Measurements from ENCODE around the gene CAPG.
A peak's percentile ranks its signal among the peaks of the same experiment; 100 is the strongest.
"Not testable (repeated sequence)": the region's sequence is repeated elsewhere in the genome, so short reads cannot be mapped to it uniquely, and the experiment has no call there.

CAPG gene

GRCh38 chr2:85447222-85447585 lies 37.0 kb upstream of the CAPG start:
- no peaks in the 10 kb centered on the region for H3K36me3 ChIP-seq (ENCODE audit: insufficient read depth, low read length)
- no peaks in the 10 kb centered on the region for H3K9me3 ChIP-seq (ENCODE audit: low read length)
- no peak overlapping the region for H3K9ac ChIP-seq (ENCODE audit: low read length)
- no peak overlapping the region for H3K4me3 ChIP-seq (ENCODE audit: low read depth in 1 of 2, low read length in 2 of 2)
- H3K27ac ChIP-seq (ENCODE audit: low read depth, low read length), result no peak overlapping the region
- peaks cover 16% of the 10 kb centered on the region for H3K4me1 ChIP-seq (ENCODE audit: insufficient read depth, low read length)
- H3K27me3 ChIP-seq (ENCODE audit: control insufficient read depth in 1 of 2, insufficient read depth in 2 of 2, low read length in 2 of 2), result no peaks in the 10 kb centered on the region

- H3K4me3 ChIP-seq (ENCODE audit: low read depth in 1 of 2, low read length in 2 of 2), result no peak overlapping the region
- no peak overlapping the region for H3K9ac ChIP-seq (ENCODE audit: low read length)
- H3K4me1 ChIP-seq (ENCODE audit: insufficient read depth, low read length), result peaks cover 16% of the 10 kb centered on the region
- no peaks in the 10 kb centered on the region for H3K9me3 ChIP-seq (ENCODE audit: low read length)
- H3K27me3 ChIP-seq (ENCODE audit: control insufficient read depth in 1 of 2, insufficient read depth in 2 of 2, low read length in 2 of 2), result no peaks in the 10 kb centered on the region
- H3K27ac ChIP-seq (ENCODE audit: low read depth, low read length), result peak overlapping the region; percentile 77
- no peaks in the 10 kb centered on the region for H3K36me3 ChIP-seq (ENCODE audit: insufficient read depth, low read length)
These were observed 36.4 kb upstream of the CAPG start for GRCh38 chr2:85446296-85447221.

DNA sequence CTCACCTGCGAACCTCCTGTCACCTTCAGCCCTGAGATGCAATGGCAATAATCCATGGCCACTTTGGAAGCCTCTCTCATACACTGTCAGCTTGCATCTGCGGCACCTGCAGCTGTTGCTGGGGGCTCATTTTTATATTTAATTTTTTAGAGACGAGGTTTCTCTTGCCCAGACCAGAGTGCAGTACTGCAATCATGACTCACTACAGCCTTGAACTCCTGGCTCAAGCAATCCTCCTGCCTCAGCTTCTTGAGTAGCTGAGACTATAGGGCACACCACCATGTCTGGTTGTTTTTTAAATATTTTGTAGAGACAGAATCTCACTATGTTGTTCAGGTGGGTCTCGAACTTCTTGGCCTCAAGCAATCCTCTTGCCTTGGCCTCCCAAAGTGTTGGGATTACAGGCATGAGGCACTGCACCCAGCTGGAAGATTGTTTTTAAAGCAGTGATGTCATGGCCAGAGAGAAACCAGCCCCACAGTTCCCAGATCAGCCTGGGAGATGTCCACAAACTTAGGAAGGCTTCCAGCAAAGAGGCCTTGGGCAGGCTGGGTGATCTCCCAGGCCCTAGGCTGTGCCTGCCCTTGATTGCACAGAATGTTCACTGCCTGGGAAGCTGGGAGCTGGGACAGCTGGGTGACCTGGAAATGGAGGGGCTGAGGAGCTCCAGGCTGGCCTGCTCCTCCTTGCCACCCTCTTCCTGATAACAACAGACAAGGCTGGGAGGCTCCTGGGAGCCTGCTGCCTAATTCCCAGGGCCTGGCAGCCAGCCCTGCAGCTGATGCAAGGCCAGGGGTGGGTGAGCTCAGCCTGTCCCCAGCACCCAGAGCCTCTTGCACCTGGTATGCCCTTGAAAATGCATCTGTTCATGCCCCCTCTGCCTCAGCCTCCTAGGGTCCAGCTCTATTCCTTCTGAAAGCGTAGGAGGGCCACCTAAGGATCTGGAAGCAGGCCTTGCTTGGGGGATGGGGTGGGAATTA lies 35.4 kb upstream of the CAPG start:
- Histone ChIP-seq H3K9ac (ENCODE audit: low read length) (no peak overlapping the region), H3K4me1 (ENCODE audit: insufficient read depth, low read length) (peaks cover 16% of the 10 kb centered on the region), H3K27ac (ENCODE audit: low read depth, low read length) (peak overlapping the region; percentile 77)

DNA sequence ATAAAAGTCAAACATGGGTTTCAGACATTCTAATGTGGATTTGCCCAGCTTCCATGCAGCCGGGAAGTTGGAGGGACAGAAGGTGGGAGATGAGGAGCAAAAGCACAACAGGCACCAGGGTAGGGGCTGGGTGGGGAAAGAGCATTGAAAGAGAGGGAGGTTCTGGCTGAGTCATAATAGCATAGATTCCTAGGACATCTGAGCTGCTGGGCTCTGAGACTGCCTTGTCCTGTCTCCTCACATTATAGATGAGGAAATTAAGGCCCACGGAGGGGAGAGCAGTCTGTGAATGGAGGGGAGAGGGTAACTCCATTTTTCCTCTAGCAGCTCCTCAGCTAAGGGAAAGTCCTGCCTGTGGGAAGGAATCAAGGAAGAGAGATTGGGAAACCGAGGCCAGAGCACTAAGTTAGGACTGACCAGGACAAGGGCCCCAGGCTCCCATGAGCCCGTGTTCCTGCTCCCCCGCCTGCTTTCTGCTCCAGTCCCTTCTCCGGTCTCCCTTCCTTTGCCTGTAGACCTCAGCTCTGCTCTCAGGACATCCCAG lies 34.5 kb upstream of the CAPG start:
- peak overlapping the region; percentile 77 for H3K27ac ChIP-seq (ENCODE audit: low read depth, low read length)
- H3K4me3 ChIP-seq (ENCODE audit: low read depth in 1 of 2, low read length in 2 of 2), result no peak overlapping the region
- no peak overlapping the region for H3K9ac ChIP-seq (ENCODE audit: low read length)
- no peaks in the 10 kb centered on the region for H3K27me3 ChIP-seq (ENCODE audit: control insufficient read depth in 1 of 2, insufficient read depth in 2 of 2, low read length in 2 of 2)
- H3K9me3 ChIP-seq (ENCODE audit: low read length), result no peaks in the 10 kb centered on the region
- H3K4me1 ChIP-seq (ENCODE audit: insufficient read depth, low read length), result peaks cover 16% of the 10 kb centered on the region
- H3K36me3 ChIP-seq (ENCODE audit: insufficient read depth, low read length), result no peaks in the 10 kb centered on the region

More for the DNA sequence above, 35.4 kb upstream of the CAPG start:
- Histone ChIP-seq H3K27me3 (ENCODE audit: control insufficient read depth in 1 of 2, insufficient read depth in 2 of 2, low read length in 2 of 2) (no peaks in the 10 kb centered on the region), H3K4me3 (ENCODE audit: low read depth in 1 of 2, low read length in 2 of 2) (no peak overlapping the region), H3K9me3 (ENCODE audit: low read length) (no peaks in the 10 kb centered on the region), H3K36me3 (ENCODE audit: insufficient read depth, low read length) (no peaks in the 10 kb centered on the region)

DNA sequence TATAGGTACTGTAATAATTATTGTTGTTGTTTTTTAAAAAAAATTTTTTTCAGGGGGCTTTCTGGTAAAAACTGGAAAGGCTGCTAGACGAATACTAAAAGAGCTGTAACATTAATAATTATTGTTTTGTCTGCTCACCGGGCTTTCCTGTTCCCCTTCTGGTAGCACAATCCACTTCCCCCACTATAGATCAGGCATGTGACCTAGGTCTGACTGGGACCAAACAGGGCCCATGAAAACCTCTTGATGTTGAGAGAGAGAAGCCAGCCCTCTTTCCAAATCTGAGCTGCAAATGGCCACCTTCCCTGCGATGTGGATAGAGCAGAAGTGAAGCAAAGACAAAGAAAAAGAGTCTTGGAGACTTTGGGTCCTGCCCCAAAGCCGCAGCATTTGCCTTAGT lies 31.7 kb upstream of the CAPG start:
- peaks cover 33% of the 10 kb centered on the region for H3K4me1 ChIP-seq (ENCODE audit: insufficient read depth, low read length)
- no peaks in the 10 kb centered on the region for H3K36me3 ChIP-seq (ENCODE audit: insufficient read depth, low read length)
- H3K27me3 ChIP-seq (ENCODE audit: control insufficient read depth in 1 of 2, insufficient read depth in 2 of 2, low read length in 2 of 2), result no peaks in the 10 kb centered on the region
- H3K27ac ChIP-seq (ENCODE audit: low read depth, low read length), result no peak overlapping the region
- no peaks in the 10 kb centered on the region for H3K9me3 ChIP-seq (ENCODE audit: low read length)
- no peak overlapping the region for H3K4me3 ChIP-seq (ENCODE audit: low read depth in 1 of 2, low read length in 2 of 2)
- no peak overlapping the region for H3K9ac ChIP-seq (ENCODE audit: low read length)

- Histone ChIP-seq H3K36me3 (ENCODE audit: insufficient read depth, low read length) (no peaks in the 10 kb centered on the region), H3K4me1 (ENCODE audit: insufficient read depth, low read length) (peaks cover 26% of the 10 kb centered on the region), H3K9ac (ENCODE audit: low read length) (no peak overlapping the region), H3K27ac (ENCODE audit: low read depth, low read length) (no peak overlapping the region), H3K9me3 (ENCODE audit: low read length) (no peaks in the 10 kb centered on the region), H3K27me3 (ENCODE audit: control insufficient read depth in 1 of 2, insufficient read depth in 2 of 2, low read length in 2 of 2) (no peaks in the 10 kb centered on the region), H3K4me3 (ENCODE audit: low read depth in 1 of 2, low read length in 2 of 2) (no peak overlapping the region)
These were observed 30.6 kb upstream of the CAPG start for GRCh38 chr2:85440729-85441128.

DNA sequence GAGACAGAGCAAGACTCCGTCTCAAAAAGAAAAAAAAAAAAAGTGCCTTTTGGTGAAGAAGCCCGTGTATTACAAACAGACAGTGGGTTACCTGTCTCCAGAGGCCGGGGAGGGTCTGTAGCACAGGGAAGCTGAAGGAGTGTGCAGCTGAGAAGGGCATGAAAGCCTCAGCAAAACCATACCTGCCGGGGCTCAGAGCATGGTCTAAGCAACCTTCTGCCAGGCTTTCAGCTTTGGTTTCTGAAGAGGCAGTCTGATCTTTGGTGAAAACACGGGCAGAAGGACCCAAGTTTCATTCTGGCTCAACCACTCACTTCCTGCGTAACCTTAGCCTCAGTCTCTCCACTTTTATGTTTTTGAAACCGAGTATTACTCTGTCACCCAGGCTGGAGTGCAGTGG lies 29.8 kb upstream of the CAPG start:
- Histone ChIP-seq H3K9me3 (ENCODE audit: low read length) (no peaks in the 10 kb centered on the region), H3K27ac (ENCODE audit: low read depth, low read length) (no peak overlapping the region), H3K4me1 (ENCODE audit: insufficient read depth, low read length) (peaks cover 21% of the 10 kb centered on the region)

GRCh38 chr2:85439569-85439968 lies 29.4 kb upstream of the CAPG start:
- not testable (repeated sequence) for H3K36me3 ChIP-seq (ENCODE audit: insufficient read depth, low read length); H3K4me3 ChIP-seq (ENCODE audit: low read depth in 1 of 2, low read length in 2 of 2); H3K9me3 ChIP-seq (ENCODE audit: low read length); H3K9ac ChIP-seq (ENCODE audit: low read length); H3K27me3 ChIP-seq (ENCODE audit: control insufficient read depth in 1 of 2, insufficient read depth in 2 of 2, low read length in 2 of 2); H3K27ac ChIP-seq (ENCODE audit: low read depth, low read length)
- H3K4me1 ChIP-seq (ENCODE audit: insufficient read depth, low read length), result peaks cover 21% of the 10 kb centered on the region

More for the DNA sequence above, 29.8 kb upstream of the CAPG start:
- H3K4me3 ChIP-seq (ENCODE audit: low read depth in 1 of 2, low read length in 2 of 2), result no peak overlapping the region
- no peaks in the 10 kb centered on the region for H3K36me3 ChIP-seq (ENCODE audit: insufficient read depth, low read length)
- H3K27me3 ChIP-seq (ENCODE audit: control insufficient read depth in 1 of 2, insufficient read depth in 2 of 2, low read length in 2 of 2), result no peaks in the 10 kb centered on the region
- no peak overlapping the region for H3K9ac ChIP-seq (ENCODE audit: low read length)

DNA sequence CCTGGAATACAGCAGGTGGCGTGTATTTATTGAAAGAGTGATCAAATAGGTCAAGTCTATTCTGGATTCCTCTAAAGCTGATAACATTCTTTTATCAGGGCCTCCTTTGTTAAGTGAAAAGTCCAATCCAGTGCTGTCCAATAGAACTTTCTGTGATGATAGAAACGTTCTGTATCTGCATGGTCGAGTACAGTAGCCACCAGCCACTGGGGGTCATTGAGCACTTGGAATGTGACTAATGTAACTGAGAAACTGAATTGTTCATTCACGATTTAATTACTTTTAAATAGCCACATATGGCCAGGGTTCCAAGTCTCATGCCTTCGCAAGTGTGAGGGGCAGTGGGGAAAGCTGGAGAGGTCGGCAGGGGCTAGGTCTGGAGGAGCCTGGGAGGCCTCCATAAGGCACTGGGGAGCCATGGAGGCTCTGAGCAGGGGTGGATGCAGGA lies 28.9 kb upstream of the CAPG start:
- Histone ChIP-seq H3K27ac (ENCODE audit: low read depth, low read length) (peak overlapping the region; percentile 95), H3K36me3 (ENCODE audit: insufficient read depth, low read length) (no peaks in the 10 kb centered on the region), H3K27me3 (ENCODE audit: control insufficient read depth in 1 of 2, insufficient read depth in 2 of 2, low read length in 2 of 2) (no peaks in the 10 kb centered on the region), H3K4me3 (ENCODE audit: low read depth in 1 of 2, low read length in 2 of 2) (no peak overlapping the region), H3K9ac (ENCODE audit: low read length) (peak overlapping the region; percentile 80), H3K4me1 (ENCODE audit: insufficient read depth, low read length) (peaks cover 26% of the 10 kb centered on the region), H3K9me3 (ENCODE audit: low read length) (no peaks in the 10 kb centered on the region)

DNA sequence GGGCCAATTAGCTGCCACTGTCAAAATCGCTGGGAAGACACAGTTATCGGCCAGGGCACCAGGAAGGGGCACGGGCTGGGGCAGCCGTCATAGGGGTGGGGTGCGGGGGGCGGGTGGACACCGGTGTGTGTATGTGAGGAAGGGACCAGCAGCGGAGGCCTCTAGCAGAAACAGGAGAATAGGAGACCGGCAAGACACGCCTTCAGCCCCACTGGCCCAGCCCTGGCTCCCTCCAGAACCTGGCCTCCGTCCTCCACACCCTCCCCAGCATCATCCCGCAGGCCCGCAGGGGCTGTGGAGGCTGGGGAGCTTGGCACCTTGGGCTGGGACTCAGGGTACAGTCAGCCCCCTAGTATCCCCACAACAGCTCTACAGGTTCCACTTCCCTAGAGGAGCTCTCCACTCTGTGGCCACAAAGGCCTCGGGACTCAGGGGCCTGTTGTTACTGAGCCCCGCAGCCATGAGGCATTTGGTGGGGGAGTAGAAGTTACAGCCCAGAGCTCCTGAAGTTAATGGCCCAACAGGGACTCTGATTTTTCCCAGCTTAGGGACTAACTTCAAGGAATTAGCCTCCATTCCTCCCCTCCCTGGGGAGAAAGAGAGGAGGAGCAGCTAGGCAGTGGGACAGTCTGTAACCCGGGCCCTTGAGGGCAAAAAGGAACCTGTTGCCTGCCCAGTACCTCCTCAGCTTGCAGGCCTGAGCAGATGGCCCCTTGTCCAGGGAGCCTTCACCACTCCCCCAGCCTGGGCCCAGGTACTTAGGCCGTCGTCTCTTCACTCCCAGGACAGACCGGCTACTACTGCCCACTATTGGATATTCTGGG lies 28.2 kb upstream of the CAPG start:
- Histone ChIP-seq H3K4me1 (ENCODE audit: insufficient read depth, low read length) (peaks cover 32% of the 10 kb centered on the region), H3K27me3 (ENCODE audit: control insufficient read depth in 1 of 2, insufficient read depth in 2 of 2, low read length in 2 of 2) (no peaks in the 10 kb centered on the region), H3K4me3 (ENCODE audit: low read depth in 1 of 2, low read length in 2 of 2) (peak overlapping the region; percentile 36 to 56), H3K36me3 (ENCODE audit: insufficient read depth, low read length) (no peaks in the 10 kb centered on the region), H3K9ac (ENCODE audit: low read length) (peak overlapping the region; percentile 80), H3K27ac (ENCODE audit: low read depth, low read length) (peak overlapping the region; percentile 95), H3K9me3 (ENCODE audit: low read length) (no peaks in the 10 kb centered on the region)
